Astrocyte (in vitro differentiated cells and primary cell): ENCODE data around the gene MBP.

ENCODE experiments used
- EZH2 ChIP-seq: IDR thresholded peaks from 2 replicates; pipeline ENCODE4 v1.6.1; 2012; ENCODE audit warnings: mild to moderate bottlenecking, low read length, inconsistent platforms; ENCODE audit not compliant: insufficient read depth
- TF ChIP-seq, protein P1 (sequence below): IDR thresholded peaks from 2 replicates; pipeline ENCODE4 v1.5.1; 2011; ENCODE audit warnings: low read depth, mild to moderate bottlenecking, inconsistent platforms, low read length, moderate library complexity; ENCODE audit not compliant: insufficient read depth

DNA sequence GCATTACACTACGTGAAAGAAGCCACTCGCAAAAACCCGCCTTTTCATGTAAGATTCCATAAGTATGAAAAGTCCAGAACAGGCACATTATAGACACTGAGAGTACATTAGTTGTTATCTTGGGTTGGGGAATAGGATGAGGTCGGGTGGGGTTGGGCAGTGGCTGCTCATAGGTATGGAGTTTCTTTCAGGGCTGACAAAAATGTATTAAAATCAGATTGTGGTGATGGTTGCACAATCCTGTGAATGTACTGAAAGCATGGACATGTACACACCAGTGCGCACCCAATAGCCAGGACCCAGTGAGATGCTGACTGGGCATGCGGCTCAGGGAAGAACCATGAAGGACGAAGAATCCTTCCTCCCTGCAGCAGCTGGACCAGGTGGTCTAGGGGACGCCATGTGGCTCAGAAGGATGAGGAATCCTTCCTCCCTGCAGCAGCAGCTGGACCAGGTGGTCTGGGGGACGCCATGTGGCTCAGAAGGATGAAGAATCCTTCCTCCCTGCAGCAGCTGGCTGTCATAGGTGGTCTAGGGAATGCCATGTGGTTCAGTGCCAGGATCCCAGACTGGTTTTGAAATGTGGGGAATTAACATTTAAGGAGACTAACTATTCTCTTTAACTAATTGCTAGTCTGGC lies 50.1 kb downstream of the MBP start:
- no peak for TF ChIP-seq EZH2
- TF ChIP-seq, protein P1, sequence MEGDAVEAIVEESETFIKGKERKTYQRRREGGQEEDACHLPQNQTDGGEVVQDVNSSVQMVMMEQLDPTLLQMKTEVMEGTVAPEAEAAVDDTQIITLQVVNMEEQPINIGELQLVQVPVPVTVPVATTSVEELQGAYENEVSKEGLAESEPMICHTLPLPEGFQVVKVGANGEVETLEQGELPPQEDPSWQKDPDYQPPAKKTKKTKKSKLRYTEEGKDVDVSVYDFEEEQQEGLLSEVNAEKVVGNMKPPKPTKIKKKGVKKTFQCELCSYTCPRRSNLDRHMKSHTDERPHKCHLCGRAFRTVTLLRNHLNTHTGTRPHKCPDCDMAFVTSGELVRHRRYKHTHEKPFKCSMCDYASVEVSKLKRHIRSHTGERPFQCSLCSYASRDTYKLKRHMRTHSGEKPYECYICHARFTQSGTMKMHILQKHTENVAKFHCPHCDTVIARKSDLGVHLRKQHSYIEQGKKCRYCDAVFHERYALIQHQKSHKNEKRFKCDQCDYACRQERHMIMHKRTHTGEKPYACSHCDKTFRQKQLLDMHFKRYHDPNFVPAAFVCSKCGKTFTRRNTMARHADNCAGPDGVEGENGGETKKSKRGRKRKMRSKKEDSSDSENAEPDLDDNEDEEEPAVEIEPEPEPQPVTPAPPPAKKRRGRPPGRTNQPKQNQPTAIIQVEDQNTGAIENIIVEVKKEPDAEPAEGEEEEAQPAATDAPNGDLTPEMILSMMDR = no peak
